ENCODE results near the gene PANK1. TPM values are rescaled to one million over a fixed set of nuclear protein-coding genes. Genes with fewer than 3 reads are reported as not detected.
"Not testable (repeated sequence)": the region's sequence is repeated elsewhere in the genome, so short reads cannot be mapped to it uniquely, and the experiment has no call there.

The PANK1 gene
- total RNA-seq, 2 experiments from 2014 or later: 2.1 to 2.5 TPM

DNA sequence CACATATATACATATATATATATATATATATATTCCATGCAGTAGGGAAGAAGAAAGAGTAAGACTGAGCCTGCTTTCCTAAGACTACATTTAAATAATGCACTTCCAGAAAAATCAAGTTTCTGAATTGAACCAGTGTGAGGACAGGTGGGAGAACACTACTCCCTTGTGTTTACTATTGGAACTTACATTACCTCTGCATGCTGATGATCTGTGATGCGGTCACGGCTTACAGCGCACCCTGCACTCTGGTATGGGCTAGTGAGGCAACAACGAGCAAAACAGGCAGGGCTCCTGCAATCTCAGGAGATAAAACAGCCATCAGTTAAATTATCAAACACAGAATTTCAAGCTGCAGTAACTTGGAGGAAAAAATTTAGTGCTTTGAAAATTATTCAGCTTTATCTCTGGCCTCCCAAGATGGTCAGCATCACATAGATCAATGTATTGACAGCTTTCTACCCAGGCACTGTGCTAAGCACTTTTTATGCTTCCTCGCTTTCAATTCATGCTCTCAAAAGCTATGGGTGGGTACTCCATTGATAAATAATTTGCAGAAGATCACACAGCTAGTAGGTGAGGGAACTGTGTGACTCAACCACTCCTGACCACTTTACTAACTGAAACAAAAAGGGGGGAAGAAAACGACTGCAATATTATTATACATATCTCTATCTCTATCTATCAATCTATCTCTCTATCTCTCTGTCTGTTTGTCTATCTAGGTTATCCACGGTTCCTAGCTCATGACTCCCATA lies 89.2 kb downstream of the PANK1 start:
- intact Hi-C loops (cut with micrococcal nuclease): loop anchor here (10.0 kb wide), 1 partner anchor 521 kb away; no protein-coding TSS in a partner anchor
- no peaks in the 10 kb centered on the region for H3K9me3 Mint-ChIP-seq
- no peaks in the 10 kb centered on the region for H3K4me1 Mint-ChIP-seq (ENCODE audit: low read depth)
- no peaks in the 10 kb centered on the region for H3K36me3 Mint-ChIP-seq
- CTCF ChIA-PET: no interaction called here
- POLR2A ChIA-PET: no interaction called here
- H3K4me3 Mint-ChIP-seq: no peak overlapping the region
- H3K27me3 Mint-ChIP-seq: peaks cover 7% of the 10 kb centered on the region
- H3K27ac Mint-ChIP-seq: no peak overlapping the region
- DNase-seq: no peak

DNA sequence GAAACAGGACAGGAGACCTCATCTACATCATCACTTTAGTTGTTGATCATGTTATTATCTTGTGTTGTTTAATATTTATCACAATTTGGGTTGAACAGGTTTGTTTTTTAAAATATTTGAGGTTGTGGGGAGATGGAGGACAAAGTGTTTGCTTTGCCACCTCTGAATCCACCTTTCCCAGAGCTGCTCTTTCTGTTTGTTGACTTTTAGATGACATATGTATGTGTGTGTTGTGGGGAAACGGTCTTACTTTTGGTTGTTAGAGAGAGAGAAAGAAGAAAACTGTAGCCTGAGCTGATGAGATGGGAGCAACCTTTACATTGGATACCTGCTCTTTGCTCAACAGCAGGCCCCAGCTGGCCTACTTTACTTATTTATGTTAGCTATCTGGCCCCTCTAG lies 90.6 kb downstream of the PANK1 start:
- no peaks in the 10 kb centered on the region for H3K9me3 Mint-ChIP-seq
- no peak for DNase-seq

DNA sequence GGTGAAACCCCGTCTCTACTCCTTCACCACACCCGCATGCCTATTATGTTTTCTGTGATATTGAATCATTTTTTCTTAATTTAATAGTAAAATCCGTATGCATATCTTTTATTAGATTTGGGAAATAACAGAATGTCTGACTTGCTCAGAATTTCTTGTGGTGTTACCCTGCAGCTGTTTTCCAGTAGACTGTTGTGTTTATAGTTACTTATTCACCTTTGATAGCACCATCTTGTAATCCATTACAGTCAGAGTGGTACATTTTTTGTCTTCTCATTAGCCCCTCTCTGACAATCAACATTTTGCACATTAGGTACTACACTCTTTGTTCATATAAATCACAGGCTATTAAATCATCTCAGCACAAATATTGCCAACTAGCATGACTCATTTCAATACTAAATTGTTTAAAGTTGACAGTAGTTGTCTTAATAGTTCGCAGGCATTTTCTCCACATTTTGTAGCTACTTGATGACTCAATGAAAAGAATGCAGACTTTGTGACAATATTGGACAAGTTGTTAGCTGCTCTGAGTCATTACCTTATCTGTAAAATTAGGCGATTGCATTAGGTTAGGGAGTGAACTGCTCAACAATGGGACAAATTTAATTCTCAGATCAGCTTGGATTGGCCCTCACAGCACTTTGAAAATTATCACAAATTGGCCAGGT lies 91.8 kb downstream of the PANK1 start:
- CTCF ChIA-PET: no interaction called here
- no peaks in the 10 kb centered on the region for H3K4me1 Mint-ChIP-seq (ENCODE audit: low read depth)
- intact Hi-C loops (cut with micrococcal nuclease): loop anchor here (10.0 kb wide), 1 partner anchor 518 kb away; no protein-coding TSS in a partner anchor
- H3K9me3 Mint-ChIP-seq: no peaks in the 10 kb centered on the region
- no peak for DNase-seq
- no peak overlapping the region for H3K27ac Mint-ChIP-seq
- H3K27me3 Mint-ChIP-seq: peaks cover 5% of the 10 kb centered on the region
- POLR2A ChIA-PET: no interaction called here
- H3K4me3 Mint-ChIP-seq: no peak overlapping the region
- H3K36me3 Mint-ChIP-seq: no peaks in the 10 kb centered on the region

More for the DNA sequence above, 90.6 kb downstream of the PANK1 start:
- Mint-ChIP-seq H3K27ac (no peak overlapping the region), H3K36me3 (no peaks in the 10 kb centered on the region), H3K27me3 (peaks cover 10% of the 10 kb centered on the region), H3K4me3 (no peak overlapping the region), H3K4me1 (ENCODE audit: low read depth) (no peaks in the 10 kb centered on the region)
- intact Hi-C loops (cut with micrococcal nuclease): loop anchor here (10.0 kb wide), 1 partner anchor 520 kb away; no protein-coding TSS in a partner anchor
- POLR2A ChIA-PET: no interaction called here
- CTCF ChIA-PET: interaction anchor here (0.6 kb wide), 1 partner anchor 67 kb away, joined by 5 read pairs; no protein-coding TSS in a partner anchor

DNA sequence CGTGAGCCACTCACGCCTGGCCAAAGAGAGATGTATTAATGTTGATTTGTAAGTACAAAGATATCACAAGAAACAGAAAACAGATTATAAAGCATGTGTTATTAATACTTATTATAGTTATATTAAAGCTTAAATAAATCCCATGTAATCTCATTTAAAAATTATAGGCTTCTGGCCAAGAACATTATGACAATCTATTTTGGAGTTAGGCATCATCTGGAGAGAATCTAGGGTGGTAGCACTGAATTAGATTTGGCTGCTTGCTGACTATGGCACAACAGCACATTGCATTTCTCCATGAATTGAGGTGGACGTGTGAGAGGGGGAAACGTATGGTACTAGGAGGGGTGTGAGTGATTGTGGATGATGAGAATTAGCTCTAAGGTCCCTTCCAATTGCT lies 92.8 kb downstream of the PANK1 start:
- intact Hi-C loops (cut with micrococcal nuclease): loop anchor here (10.0 kb wide), 1 partner anchor 517 kb away; no protein-coding TSS in a partner anchor
- H3K9me3 Mint-ChIP-seq: no peaks in the 10 kb centered on the region
- peaks cover 5% of the 10 kb centered on the region for H3K27me3 Mint-ChIP-seq

DNA sequence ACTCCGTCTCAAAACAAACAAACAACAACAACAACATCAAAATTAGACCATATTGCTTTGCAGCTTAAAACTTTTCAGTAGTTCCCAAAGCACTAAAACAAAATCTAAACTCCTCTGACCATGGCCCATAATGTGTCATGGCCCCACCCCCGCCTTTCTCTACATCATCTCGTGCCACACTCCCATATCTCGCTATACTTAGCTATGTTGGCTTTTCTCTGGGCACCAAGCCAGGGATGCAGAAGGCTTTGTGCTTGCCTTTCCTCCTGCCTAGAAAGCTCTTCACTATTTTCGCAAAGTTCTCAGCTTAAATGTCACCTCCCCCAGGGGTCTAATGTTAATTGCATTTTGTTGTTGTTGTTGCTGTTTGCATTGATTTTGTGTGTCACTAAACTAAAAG lies 94.5 kb downstream of the PANK1 start:
- H3K4me3 Mint-ChIP-seq: no peak overlapping the region
- peaks cover 5% of the 10 kb centered on the region for H3K27me3 Mint-ChIP-seq
- H3K27ac Mint-ChIP-seq: no peak overlapping the region
- no peaks in the 10 kb centered on the region for H3K4me1 Mint-ChIP-seq (ENCODE audit: low read depth)
- no peaks in the 10 kb centered on the region for H3K9me3 Mint-ChIP-seq
- intact Hi-C loops (cut with micrococcal nuclease): loop anchor here (10.0 kb wide), 1 partner anchor 516 kb away; no protein-coding TSS in a partner anchor
- ChIA-PET CTCF (no interaction called here), POLR2A (no interaction called here)
- no peaks in the 10 kb centered on the region for H3K36me3 Mint-ChIP-seq
- DNase-seq: no peak

More for the DNA sequence above, 92.8 kb downstream of the PANK1 start:
- ChIA-PET CTCF (no interaction called here), POLR2A (no interaction called here)
- DNase-seq: no peak
- no peaks in the 10 kb centered on the region for H3K36me3 Mint-ChIP-seq
- H3K4me1 Mint-ChIP-seq (ENCODE audit: low read depth): no peaks in the 10 kb centered on the region
- H3K4me3 Mint-ChIP-seq: no peak overlapping the region
- no peak overlapping the region for H3K27ac Mint-ChIP-seq

DNA sequence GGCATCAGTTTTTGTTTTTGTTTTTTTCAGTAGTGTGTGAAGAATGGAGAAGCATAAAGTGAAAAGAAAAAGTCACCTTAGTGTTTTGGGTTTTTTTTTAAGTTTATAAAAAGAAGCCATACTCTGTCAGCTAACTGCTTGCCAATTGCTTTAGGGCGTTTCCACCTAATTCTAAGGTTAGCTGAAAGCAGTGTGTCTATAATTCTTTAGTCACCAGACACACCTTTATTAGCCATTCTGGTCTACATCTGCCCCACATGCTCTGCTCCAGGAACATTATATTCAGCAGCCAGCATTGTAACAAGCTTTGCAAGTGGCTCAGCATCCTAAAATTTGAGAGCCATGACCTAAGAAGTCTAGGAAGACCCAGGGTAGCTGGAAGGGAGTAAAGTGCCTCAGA lies 95.5 kb downstream of the PANK1 start:
- Mint-ChIP-seq H3K27ac (no peak overlapping the region), H3K4me3 (no peak overlapping the region), H3K36me3 (no peaks in the 10 kb centered on the region), H3K27me3 (peaks cover 5% of the 10 kb centered on the region), H3K4me1 (ENCODE audit: low read depth) (no peaks in the 10 kb centered on the region), H3K9me3 (no peaks in the 10 kb centered on the region)
- ChIA-PET CTCF (no interaction called here), POLR2A (no interaction called here)
- intact Hi-C loops (cut with micrococcal nuclease): no loop called here
- DNase-seq: no peak

DNA sequence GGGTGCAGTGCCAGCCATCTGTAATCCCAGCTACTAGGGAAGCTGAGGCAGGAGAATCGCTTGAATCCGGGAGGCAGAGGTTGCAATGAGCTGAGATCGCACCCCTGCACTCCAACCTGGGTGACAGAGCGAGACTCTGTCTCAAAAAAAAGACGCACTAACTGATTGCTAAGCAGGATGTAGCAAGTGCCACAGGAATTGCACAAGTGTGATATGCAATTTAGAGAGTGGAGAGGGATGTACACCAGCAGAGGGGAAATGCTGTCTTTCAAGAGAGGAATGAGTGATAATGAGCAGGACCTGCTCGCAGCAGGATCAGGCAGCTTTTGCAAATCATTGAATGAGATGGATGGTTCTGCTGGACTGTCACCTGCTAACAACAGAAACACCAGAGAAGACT lies 96.4 kb downstream of the PANK1 start:
- Mint-ChIP-seq H3K4me1 (ENCODE audit: low read depth) (no peaks in the 10 kb centered on the region), H3K27me3 (peaks cover 5% of the 10 kb centered on the region), H3K36me3 (no peaks in the 10 kb centered on the region), H3K4me3 (no peak overlapping the region), H3K27ac (no peak overlapping the region), H3K9me3 (no peaks in the 10 kb centered on the region)
- DNase-seq: no peak
- CTCF ChIA-PET: no interaction called here
- POLR2A ChIA-PET: no interaction called here
- intact Hi-C loops (cut with micrococcal nuclease): no loop called here

DNA sequence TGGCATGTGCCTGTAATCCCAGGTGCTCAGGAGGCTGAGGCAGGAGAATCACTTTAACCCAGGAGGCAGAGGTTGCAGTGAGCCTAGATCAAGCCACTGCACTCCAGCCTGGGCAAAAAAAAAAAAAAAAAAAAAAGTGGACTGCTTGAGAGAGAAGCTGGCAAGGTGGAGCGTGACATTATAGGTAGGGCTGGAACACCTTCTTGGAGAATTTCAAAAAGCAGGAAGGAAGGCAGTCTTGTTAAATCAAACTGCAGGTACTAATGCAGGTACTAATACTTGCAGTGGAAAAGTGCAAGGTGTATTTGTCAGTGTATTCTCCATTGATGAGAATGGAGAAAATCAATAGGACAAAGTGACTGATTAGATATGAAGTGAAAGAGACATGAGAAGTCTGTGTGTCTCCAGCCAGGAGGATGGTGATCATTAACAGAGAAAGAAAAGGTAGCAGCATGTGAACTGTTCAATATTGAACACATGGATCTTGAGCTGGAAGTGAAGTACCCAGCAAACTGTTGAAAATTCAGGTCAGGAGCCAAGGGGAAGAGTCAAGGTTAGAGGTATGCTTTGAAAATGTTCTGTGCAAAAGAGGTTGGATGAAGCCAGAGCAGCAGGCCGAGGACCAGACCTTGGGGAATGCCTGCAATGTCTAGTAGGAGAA lies 97.1 kb downstream of the PANK1 start:
- H3K4me3 Mint-ChIP-seq: no peak overlapping the region
- POLR2A ChIA-PET: no interaction called here
- no peak for DNase-seq
- H3K4me1 Mint-ChIP-seq (ENCODE audit: low read depth): no peaks in the 10 kb centered on the region
- intact Hi-C loops (cut with micrococcal nuclease): no loop called here
- CTCF ChIA-PET: no interaction called here
- no peaks in the 10 kb centered on the region for H3K9me3 Mint-ChIP-seq
- H3K36me3 Mint-ChIP-seq: no peaks in the 10 kb centered on the region
- peaks cover 5% of the 10 kb centered on the region for H3K27me3 Mint-ChIP-seq
- no peak overlapping the region for H3K27ac Mint-ChIP-seq

DNA sequence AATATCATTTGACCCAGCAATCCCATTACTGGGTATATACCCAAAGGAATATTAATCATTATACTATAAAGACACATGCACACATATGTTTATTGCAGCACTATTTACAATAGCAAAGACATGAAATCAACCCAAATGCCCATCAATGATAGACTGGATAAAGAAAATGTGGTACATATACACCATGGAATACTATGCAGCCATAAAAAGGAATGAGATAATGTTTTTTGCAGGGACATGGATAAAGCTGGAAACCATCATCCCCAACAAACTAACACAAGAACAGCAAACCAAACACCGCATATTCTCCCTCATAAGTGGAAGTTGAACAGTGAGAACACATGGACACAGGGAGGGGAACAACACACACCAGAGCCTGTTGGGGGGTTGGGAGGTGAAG lies 98.4 kb downstream of the PANK1 start:
- CTCF ChIA-PET; intact Hi-C loops (cut with micrococcal nuclease); H3K27me3 Mint-ChIP-seq; H3K4me1 Mint-ChIP-seq (ENCODE audit: low read depth); DNase-seq; H3K9me3 Mint-ChIP-seq; POLR2A ChIA-PET; H3K4me3 Mint-ChIP-seq; H3K27ac Mint-ChIP-seq; H3K36me3 Mint-ChIP-seq: not testable (repeated sequence)

DNA sequence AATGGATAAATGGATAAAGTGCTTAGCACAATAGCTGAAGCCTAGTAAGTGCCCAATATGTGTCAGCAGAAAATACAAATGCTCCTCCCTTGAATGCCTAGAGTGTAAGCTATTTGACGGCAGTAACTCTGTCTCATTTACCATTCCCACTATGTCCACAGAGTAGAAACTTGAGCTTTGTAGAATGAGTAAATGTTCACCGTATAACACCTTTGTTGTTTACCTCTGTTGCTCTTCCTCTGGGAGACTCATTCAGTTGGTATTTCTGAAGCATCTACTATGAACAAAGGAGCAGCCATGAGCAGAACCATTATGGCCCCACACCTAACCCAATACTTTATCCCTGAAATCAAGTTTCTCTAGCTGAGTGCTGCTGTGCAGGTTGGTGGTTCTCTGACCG lies 101.2 kb downstream of the PANK1 start:
- H3K9me3 Mint-ChIP-seq: no peaks in the 10 kb centered on the region
- no peak for DNase-seq
- peaks cover 12% of the 10 kb centered on the region for H3K27me3 Mint-ChIP-seq
- ChIA-PET CTCF (interaction anchor here (0.5 kb wide), 1 partner anchor 331 kb away, joined by 3 read pairs; no protein-coding TSS in a partner anchor), POLR2A (no interaction called here)
- H3K27ac Mint-ChIP-seq: no peak overlapping the region
- no peak overlapping the region for H3K4me3 Mint-ChIP-seq
- H3K36me3 Mint-ChIP-seq: no peaks in the 10 kb centered on the region
- intact Hi-C loops (cut with micrococcal nuclease): no loop called here
- no peaks in the 10 kb centered on the region for H3K4me1 Mint-ChIP-seq (ENCODE audit: low read depth)

DNA sequence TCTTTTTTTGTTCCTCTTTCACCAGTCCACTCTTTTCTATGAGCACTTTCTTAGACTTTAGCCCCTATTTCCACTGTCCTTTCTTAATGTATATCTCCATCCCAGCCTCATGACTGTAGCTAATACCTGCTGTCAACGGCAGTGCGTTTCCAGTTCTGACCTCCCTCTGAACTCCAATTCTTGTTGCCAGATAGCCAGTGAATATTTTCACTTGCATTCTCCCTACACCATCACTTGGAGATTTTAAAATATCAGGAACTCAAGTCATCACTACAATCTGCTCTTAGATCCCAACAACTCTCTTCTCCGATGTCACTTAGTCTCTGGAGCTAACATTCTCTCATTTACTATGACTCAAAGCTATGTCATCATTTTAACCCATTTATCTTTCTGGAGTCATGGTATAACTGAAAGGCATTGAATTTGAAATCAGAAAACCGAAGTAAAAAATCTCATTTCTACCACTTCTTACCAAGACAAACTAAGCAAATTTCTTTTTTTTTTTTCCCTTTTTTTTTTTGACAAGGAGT lies 104.6 kb downstream of the PANK1 start:
- no peak overlapping the region for H3K27ac Mint-ChIP-seq
- POLR2A ChIA-PET: no interaction called here
- H3K4me1 Mint-ChIP-seq (ENCODE audit: low read depth): peaks cover 3% of the 10 kb centered on the region
- no peak for DNase-seq
- peaks cover 31% of the 10 kb centered on the region for H3K27me3 Mint-ChIP-seq
- no peaks in the 10 kb centered on the region for H3K36me3 Mint-ChIP-seq
- intact Hi-C loops (cut with micrococcal nuclease): no loop called here
- CTCF ChIA-PET: no interaction called here
- no peaks in the 10 kb centered on the region for H3K9me3 Mint-ChIP-seq
- H3K4me3 Mint-ChIP-seq: no peak overlapping the region

DNA sequence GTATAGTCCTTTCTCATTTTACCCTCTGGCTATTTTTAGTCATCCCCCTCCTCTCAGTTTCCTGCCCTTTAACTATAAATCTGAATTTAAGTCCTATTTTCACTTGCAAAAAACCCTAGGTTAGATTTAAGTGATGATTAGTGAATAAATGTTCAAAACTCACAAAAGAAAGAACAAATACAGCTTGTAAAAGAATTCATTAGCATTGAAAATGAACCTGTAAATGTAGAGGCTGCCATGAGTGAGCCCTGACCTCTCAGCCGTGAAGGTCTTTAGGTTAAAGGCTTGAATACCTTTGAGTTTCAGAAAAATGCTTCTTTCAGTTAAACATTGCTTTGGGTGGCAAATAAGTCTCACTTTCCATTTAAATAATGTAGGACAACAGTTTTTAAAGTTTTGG lies 107.7 kb downstream of the PANK1 start:
- Mint-ChIP-seq H3K27me3 (peaks cover 43% of the 10 kb centered on the region), H3K4me1 (ENCODE audit: low read depth) (peaks cover 10% of the 10 kb centered on the region), H3K9me3 (no peaks in the 10 kb centered on the region), H3K4me3 (no peak overlapping the region), H3K36me3 (no peaks in the 10 kb centered on the region), H3K27ac (no peak overlapping the region)
- intact Hi-C loops (cut with micrococcal nuclease): no loop called here
- no peak for DNase-seq
- ChIA-PET POLR2A (no interaction called here), CTCF (no interaction called here)

Measured in activated CD4-positive, alpha-beta memory T cell treated with anti-CD3 and anti-CD28 coated beads for 36 hours (primary cell).